ENCODE data around the gene PCGF6.

PCGF6 gene

GRCh38 chr10:103307594-103307993, 43.3 kb downstream of the PCGF6 start:
- 98% methylated on average over 4 of the region's 5 CpGs for WGBS
- no peak overlapping the region for H2BK12ac ChIP-seq (ENCODE audit: low read length in 2 of 2)
- no peak overlapping the region for H4K91ac ChIP-seq (ENCODE audit: low read length)

GRCh38 chr10:103295374-103296015, 55.4 kb downstream of the PCGF6 start:
- Histone ChIP-seq H2BK15ac (ENCODE audit: low read depth, poor library complexity, severe bottlenecking) (no peak overlapping the region), H2BK5ac (ENCODE audit: low read depth, low read length, poor library complexity, severe bottlenecking) (no peak overlapping the region), H3K27me3 (ENCODE audit: control insufficient read depth in 1 of 2, insufficient read depth in 1 of 2, low read length in 2 of 2) (peaks cover 0 to 1% of the 10 kb centered on the region in 2 experiments), H3K4ac (ENCODE audit: low read depth in 1 of 2, low read length in 2 of 2) (no peak overlapping the region), H3K9ac (ENCODE audit: low read length) (no peak overlapping the region), H3K4me3 (ENCODE audit: insufficient read depth in 1 of 2, low read depth in 1 of 2, low read length in 2 of 2) (no peak overlapping the region), H3K18ac (ENCODE audit: low read depth in 1 of 2, low read length in 2 of 2) (no peak overlapping the region), H2AFZ (ENCODE audit: low read depth, low read length) (no peak overlapping the region), H2AK5ac (ENCODE audit: low read length, severe bottlenecking) (no peak overlapping the region), H3K14ac (ENCODE audit: low read length in 2 of 2) (no peak overlapping the region), H3K23ac (ENCODE audit: low read length in 2 of 2) (no peak overlapping the region), H3K4me2 (ENCODE audit: low read length, poor library complexity, severe bottlenecking) (no peak overlapping the region), H4K8ac (ENCODE audit: low read length) (no peak overlapping the region), H3K9me3 (ENCODE audit: control insufficient read depth, low read length) (no peaks in the 10 kb centered on the region), H3K4me1 (ENCODE audit: control insufficient read depth, insufficient read depth, low read depth, low read length) (no peaks in the 10 kb centered on the region), H3K79me1 (replicated peaks; ENCODE audit: low read length, poor library complexity, severe bottlenecking) (no peaks in the 10 kb centered on the region), H2BK12ac (ENCODE audit: low read length in 2 of 2) (no peak overlapping the region), H3K36me3 (ENCODE audit: control insufficient read depth in 1 of 2, insufficient read depth in 2 of 2, low read depth in 1 of 2, low read length in 2 of 2) (peaks cover 0 to 4% of the 10 kb centered on the region in 2 experiments), H3K27ac (ENCODE audit: low read length, poor library complexity, severe bottlenecking) (no peak overlapping the region), H2BK120ac (ENCODE audit: low read depth, low read length) (no peak overlapping the region), H4K91ac (ENCODE audit: low read length) (no peak overlapping the region)
- peak; percentile 62 for DNase-seq
- 100% methylated on average over 2 of the region's 2 CpGs for WGBS

More at GRCh38 chr10:103307594-103307993, 43.3 kb downstream of the PCGF6 start:
- Histone ChIP-seq H3K9me3 (ENCODE audit: control insufficient read depth, low read length) (no peaks in the 10 kb centered on the region), H3K79me1 (replicated peaks; ENCODE audit: low read length, poor library complexity, severe bottlenecking) (peaks cover 5% of the 10 kb centered on the region), H3K4ac (ENCODE audit: low read depth in 1 of 2, low read length in 2 of 2) (no peak overlapping the region), H3K4me1 (ENCODE audit: control insufficient read depth, insufficient read depth, low read depth, low read length) (no peaks in the 10 kb centered on the region), H3K36me3 (ENCODE audit: control insufficient read depth in 1 of 2, insufficient read depth in 2 of 2, low read depth in 1 of 2, low read length in 2 of 2) (peaks cover 45 to 63% of the 10 kb centered on the region in 2 experiments), H4K8ac (ENCODE audit: low read length) (no peak overlapping the region), H3K9ac (ENCODE audit: low read length) (no peak overlapping the region), H2AFZ (ENCODE audit: low read depth, low read length) (no peak overlapping the region), H3K27ac (ENCODE audit: low read length, poor library complexity, severe bottlenecking) (no peak overlapping the region), H2AK5ac (ENCODE audit: low read length, severe bottlenecking) (no peak overlapping the region), H2BK5ac (ENCODE audit: low read depth, low read length, poor library complexity, severe bottlenecking) (no peak overlapping the region), H3K4me2 (ENCODE audit: low read length, poor library complexity, severe bottlenecking) (no peak overlapping the region), H2BK15ac (ENCODE audit: low read depth, poor library complexity, severe bottlenecking) (no peak overlapping the region), H3K23ac (ENCODE audit: low read length in 2 of 2) (no peak overlapping the region), H2BK120ac (ENCODE audit: low read depth, low read length) (no peak overlapping the region), H3K4me3 (ENCODE audit: insufficient read depth in 1 of 2, low read depth in 1 of 2, low read length in 2 of 2) (no peak overlapping the region), H3K27me3 (ENCODE audit: control insufficient read depth in 1 of 2, insufficient read depth in 1 of 2, low read length in 2 of 2) (no peaks in the 10 kb centered on the region), H3K14ac (ENCODE audit: low read length in 2 of 2) (no peak overlapping the region), H3K18ac (ENCODE audit: low read depth in 1 of 2, low read length in 2 of 2) (no peak overlapping the region)
- no peak for DNase-seq

GRCh38 chr10:103291588-103291987, 59.4 kb downstream of the PCGF6 start:
- no peak overlapping the region for H3K9ac ChIP-seq (ENCODE audit: low read length)
- H2BK120ac ChIP-seq (ENCODE audit: low read depth, low read length): no peak overlapping the region
- no peak overlapping the region for H3K14ac ChIP-seq (ENCODE audit: low read length in 2 of 2)
- no peak overlapping the region for H2BK12ac ChIP-seq (ENCODE audit: low read length in 2 of 2)
- H3K79me1 ChIP-seq (replicated peaks; ENCODE audit: low read length, poor library complexity, severe bottlenecking): no peaks in the 10 kb centered on the region
- no peak overlapping the region for H3K4ac ChIP-seq (ENCODE audit: low read depth in 1 of 2, low read length in 2 of 2)
- no peak overlapping the region for H3K18ac ChIP-seq (ENCODE audit: low read depth in 1 of 2, low read length in 2 of 2)
- H3K4me1 ChIP-seq (ENCODE audit: control insufficient read depth, insufficient read depth, low read depth, low read length): no peaks in the 10 kb centered on the region
- H3K4me2 ChIP-seq (ENCODE audit: low read length, poor library complexity, severe bottlenecking): no peak overlapping the region
- no peak overlapping the region for H2BK15ac ChIP-seq (ENCODE audit: low read depth, poor library complexity, severe bottlenecking)
- DNase-seq: no peak
- H4K8ac ChIP-seq (ENCODE audit: low read length): no peak overlapping the region
- no peaks in the 10 kb centered on the region for H3K9me3 ChIP-seq (ENCODE audit: control insufficient read depth, low read length)
- no peak overlapping the region for H2AK5ac ChIP-seq (ENCODE audit: low read length, severe bottlenecking)
- 91% methylated on average over 4 of the region's 4 CpGs for WGBS
- no peak overlapping the region for H2BK5ac ChIP-seq (ENCODE audit: low read depth, low read length, poor library complexity, severe bottlenecking)
- peaks cover 0 to 34% of the 10 kb centered on the region in 2 experiments for H3K36me3 ChIP-seq (ENCODE audit: control insufficient read depth in 1 of 2, insufficient read depth in 2 of 2, low read depth in 1 of 2, low read length in 2 of 2)
- H3K27me3 ChIP-seq (ENCODE audit: control insufficient read depth in 1 of 2, insufficient read depth in 1 of 2, low read length in 2 of 2): peaks cover 14 to 23% of the 10 kb centered on the region in 2 experiments
- H3K23ac ChIP-seq (ENCODE audit: low read length in 2 of 2): no peak overlapping the region
- H2AFZ ChIP-seq (ENCODE audit: low read depth, low read length): no peak overlapping the region
- no peak overlapping the region for H3K27ac ChIP-seq (ENCODE audit: low read length, poor library complexity, severe bottlenecking)
- H3K4me3 ChIP-seq (ENCODE audit: insufficient read depth in 1 of 2, low read depth in 1 of 2, low read length in 2 of 2): no peak overlapping the region
- H4K91ac ChIP-seq (ENCODE audit: low read length): no peak overlapping the region

GRCh38 chr10:103287992-103288391, 62.9 kb downstream of the PCGF6 start:
- Histone ChIP-seq H3K4me2 (ENCODE audit: low read length, poor library complexity, severe bottlenecking) (no peak overlapping the region), H3K36me3 (ENCODE audit: control insufficient read depth in 1 of 2, insufficient read depth in 2 of 2, low read depth in 1 of 2, low read length in 2 of 2) (peaks cover 0 to 34% of the 10 kb centered on the region in 2 experiments), H3K9me3 (ENCODE audit: control insufficient read depth, low read length) (no peaks in the 10 kb centered on the region), H3K27ac (ENCODE audit: low read length, poor library complexity, severe bottlenecking) (no peak overlapping the region), H2BK120ac (ENCODE audit: low read depth, low read length) (no peak overlapping the region), H3K14ac (ENCODE audit: low read length in 2 of 2) (no peak overlapping the region), H4K91ac (ENCODE audit: low read length) (no peak overlapping the region), H3K4me1 (ENCODE audit: control insufficient read depth, insufficient read depth, low read depth, low read length) (no peaks in the 10 kb centered on the region), H2BK12ac (ENCODE audit: low read length in 2 of 2) (no peak overlapping the region), H2BK5ac (ENCODE audit: low read depth, low read length, poor library complexity, severe bottlenecking) (no peak overlapping the region), H3K9ac (ENCODE audit: low read length) (no peak overlapping the region), H3K27me3 (ENCODE audit: control insufficient read depth in 1 of 2, insufficient read depth in 1 of 2, low read length in 2 of 2) (peaks cover 16 to 28% of the 10 kb centered on the region in 2 experiments), H3K4me3 (ENCODE audit: insufficient read depth in 1 of 2, low read depth in 1 of 2, low read length in 2 of 2) (no peak overlapping the region), H2AK5ac (ENCODE audit: low read length, severe bottlenecking) (no peak overlapping the region), H3K79me1 (replicated peaks; ENCODE audit: low read length, poor library complexity, severe bottlenecking) (no peaks in the 10 kb centered on the region), H3K4ac (ENCODE audit: low read depth in 1 of 2, low read length in 2 of 2) (no peak overlapping the region), H3K23ac (ENCODE audit: low read length in 2 of 2) (no peak overlapping the region), H2BK15ac (ENCODE audit: low read depth, poor library complexity, severe bottlenecking) (no peak overlapping the region), H4K8ac (ENCODE audit: low read length) (no peak overlapping the region), H3K18ac (ENCODE audit: low read depth in 1 of 2, low read length in 2 of 2) (no peak overlapping the region), H2AFZ (ENCODE audit: low read depth, low read length) (no peak overlapping the region)
- WGBS: 100% methylated on average over 3 of the region's 5 CpGs
- no peak for DNase-seq

Measured in mesenchymal stem cell (in vitro differentiated cells and primary cell).